HG03457 (cell line): ENCODE results near the gene PEX14.

Source experiments
- ATAC-seq: cut with Tn5 transposase; IDR thresholded peaks from one replicate; pipeline ENCODE4 v1.9.1; 2021; ENCODE audit warnings: moderate number of reproducible peaks; ENCODE audit not compliant: unreplicated experiment

PEX14 gene

DNA sequence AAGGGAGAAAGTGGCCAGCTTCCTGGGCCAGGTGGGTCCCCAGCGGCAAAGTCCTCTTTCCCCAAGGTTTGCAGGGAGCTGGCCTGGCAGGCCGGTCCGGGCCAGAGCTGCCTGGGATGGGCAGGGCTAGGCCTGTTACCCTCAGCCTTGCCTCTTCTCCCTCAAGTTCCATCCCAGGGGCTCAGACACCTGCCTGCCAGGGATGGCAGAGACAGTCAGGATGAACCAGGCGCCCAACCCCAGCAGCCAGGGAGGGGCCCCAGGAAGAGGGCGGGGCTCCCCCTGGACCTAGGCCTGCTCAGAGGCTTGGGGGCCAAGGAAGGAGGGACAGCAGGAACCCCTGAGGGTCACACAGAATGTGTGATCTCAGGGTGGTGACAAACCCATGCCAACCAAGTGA, 201.1 kb downstream of the PEX14 start:
- ATAC-seq = no peak

DNA sequence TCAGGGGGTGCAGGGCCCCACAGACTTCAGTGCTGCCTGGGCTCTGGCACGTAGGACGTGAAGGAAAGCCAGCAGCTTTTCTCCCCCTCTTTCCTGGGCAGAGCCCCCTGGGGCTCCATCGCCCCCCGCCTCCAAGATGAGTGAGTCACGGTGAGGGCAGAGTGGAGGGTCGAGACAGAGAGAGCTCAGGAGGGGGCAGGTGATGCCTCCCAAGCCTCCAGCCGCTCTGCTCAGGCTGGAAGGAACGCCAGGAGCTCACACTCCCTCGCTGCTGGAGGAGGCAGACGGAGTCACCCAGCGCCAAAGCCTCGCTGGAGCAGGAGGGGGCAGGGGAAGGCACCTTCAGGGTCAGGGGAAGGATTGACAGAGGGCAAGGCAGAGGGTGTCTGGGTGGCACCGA, 202.2 kb downstream of the PEX14 start:
- ATAC-seq = no peak

DNA sequence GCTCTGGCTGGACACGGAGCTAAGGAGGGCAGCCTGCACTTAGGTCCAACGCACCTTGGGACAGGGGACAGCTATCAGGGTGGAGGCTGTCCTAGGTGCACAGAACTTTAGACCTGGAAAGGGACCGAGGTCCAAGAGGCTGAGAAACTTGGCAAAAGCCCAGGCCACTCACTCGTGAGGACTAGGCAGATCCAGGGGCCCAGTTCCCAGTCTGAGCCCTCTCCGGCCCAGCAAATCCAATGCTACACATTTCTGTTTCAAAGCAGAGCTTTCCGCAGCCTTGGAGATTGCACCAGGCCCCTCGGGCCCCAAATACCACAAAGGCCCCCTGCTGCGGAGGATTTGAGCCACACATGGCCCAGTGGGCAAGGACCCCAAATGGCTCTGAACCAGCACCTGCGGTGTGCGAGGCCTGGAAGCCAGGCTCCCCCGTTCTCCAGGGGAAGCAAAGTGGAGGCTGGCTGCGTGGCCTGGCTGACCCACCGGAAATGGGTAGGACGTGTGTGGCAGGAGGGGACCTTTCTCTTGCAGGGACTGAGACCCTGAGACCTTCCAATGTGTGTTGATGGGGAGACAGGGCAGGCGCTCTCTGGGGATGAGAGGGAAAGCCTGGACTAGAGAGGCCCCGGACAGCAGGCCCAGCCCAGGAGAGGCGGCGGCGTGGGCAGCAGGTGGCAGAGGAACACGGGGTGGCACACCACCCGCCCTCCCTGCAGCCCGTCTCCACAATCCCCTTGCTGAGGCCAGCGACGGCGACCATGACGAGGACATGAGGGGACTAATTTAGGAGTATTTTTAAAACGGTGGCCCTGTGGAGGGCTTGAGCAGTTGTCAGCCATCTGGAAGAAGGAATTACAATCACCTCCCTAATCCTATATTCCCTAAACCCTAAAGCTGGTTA, 203.0 kb downstream of the PEX14 start:
- no peak for ATAC-seq

DNA sequence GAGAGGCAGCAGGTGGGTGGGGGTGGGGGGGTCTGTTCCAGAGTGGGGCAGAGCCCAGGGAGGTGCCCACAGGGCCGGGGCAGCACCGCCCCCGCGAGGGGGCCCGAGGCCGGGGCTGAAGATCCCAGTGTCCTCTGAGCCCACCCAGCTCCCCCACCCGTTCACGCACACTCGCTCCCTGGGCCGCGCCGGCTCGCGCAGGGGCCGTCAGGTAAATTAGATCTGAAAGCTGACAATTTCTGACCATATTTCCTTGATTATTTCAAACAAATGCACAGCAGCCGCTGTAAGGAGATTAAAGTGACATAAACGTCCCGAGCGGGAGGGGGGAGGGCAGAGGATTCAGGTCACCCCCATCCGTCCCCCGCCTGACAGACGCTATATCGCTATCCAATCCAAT, 203.7 kb downstream of the PEX14 start:
- ATAC-seq = no peak

DNA sequence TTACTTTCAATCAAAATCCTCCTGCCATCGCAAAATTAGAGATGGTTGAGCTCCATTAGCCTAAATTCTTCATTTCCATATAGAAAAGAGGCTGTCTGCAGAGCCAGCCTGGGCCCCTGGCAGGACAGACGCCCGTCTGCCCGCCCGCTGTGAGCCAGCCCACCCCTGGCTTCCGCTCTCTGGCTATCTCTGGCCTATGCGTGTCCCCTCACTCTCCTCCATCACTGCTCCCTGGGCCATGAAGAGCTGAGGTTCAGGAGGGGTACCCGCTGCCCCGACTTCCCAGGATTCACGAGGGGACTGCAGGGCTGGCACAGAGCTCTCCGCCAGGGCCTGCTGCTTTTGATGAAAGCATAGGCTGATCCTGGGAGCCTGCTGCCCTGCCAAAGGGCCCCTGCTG, 204.1 kb downstream of the PEX14 start:
- no peak for ATAC-seq

DNA sequence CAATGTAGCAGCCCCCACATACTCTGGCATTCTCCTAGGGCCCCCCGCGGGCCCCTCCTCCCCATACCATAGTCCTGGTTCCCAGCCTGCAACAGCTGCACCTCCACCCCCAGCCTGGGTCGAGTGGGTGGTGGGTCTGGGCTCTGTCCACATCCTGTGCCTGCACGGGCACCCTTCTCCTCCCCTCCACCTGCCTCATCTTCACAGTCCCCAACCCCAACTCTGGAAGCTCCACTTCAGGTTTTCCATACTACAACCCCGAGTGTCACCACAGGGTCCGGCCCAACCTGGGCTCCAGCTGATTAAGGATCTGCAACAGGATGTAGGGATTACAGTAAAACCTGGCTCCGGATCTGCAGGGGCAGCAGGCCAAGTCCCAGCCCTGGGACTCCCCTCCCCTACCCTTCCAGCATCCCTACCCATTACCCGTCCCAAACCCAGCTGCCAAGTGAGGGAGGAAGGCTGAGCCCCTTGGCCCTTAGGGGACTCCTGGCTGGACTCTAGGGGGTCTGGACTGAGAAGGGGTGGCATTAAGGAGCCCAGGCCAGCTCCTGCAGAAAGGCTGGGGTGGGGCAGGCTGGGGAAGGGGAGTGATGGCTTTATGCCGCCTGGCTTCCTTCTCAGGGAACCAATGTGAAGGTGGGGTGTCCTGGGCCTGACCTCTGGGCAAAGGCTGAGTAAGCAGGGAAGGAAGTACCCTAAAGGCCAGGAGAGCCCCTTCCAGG, 204.9 kb downstream of the PEX14 start:
- ATAC-seq = no peak
